ENCODE data around the gene FBXO8. TPM values are rescaled to one million over a fixed set of nuclear protein-coding genes. Genes with fewer than 3 reads are reported as not detected.

FBXO8 gene, protein sequence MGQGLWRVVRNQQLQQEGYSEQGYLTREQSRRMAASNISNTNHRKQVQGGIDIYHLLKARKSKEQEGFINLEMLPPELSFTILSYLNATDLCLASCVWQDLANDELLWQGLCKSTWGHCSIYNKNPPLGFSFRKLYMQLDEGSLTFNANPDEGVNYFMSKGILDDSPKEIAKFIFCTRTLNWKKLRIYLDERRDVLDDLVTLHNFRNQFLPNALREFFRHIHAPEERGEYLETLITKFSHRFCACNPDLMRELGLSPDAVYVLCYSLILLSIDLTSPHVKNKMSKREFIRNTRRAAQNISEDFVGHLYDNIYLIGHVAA
- 33.0 TPM for total RNA-seq

DNA sequence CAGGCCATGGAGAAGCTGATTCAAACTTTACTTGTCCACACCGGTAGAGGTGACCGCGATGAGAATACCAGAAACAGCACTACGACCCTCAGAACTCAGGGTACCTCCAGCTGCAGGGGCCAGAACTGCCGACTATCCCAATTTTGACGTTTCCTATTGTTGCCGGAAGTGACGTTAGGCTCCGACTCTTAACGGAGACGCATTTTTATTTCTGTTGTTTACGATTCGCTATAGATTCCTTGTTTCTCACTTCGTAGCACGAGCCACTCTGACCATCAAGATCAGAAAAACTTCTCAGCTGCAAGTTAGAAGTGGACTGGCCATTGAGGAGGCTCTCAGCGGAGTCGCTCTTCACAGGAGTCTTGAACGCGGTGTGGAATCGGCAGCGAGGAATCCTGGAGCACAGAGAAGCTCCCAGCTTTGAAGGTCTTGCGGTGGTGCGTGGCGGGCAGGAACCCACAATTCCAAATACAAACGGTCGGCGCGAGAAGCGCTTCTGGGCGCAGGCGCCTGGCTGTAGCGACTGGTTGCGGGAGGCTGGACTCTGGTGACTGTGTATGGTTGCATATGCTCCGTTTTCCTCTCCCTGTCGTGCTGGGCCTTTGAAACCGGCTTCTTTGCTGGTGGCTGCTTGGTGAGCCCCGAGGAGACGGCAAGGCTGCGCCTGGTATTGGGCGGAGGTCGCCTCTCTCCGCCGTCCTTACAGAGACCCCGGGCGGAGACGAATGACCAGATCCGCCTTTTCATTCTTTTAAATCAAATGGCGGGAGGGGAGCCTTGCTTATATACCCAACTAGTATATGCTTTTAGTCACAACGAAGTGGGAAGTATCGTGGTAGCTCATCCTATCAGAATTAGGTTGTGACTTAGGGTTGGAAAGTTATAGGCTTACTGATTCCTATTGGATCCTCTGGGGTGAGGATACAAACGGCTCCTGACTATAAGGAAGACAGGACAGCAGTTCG is at the start of gene FBXO8, which contains the start of gene CEP44:
TSS of gene FBXO8 (minus strand) at position 161 of the 965 bp plus-strand sequence. CDS start 20,575 bp downstream, outside the sequence.
TSS of gene CEP44 (plus strand) at position 405 of the 965 bp plus-strand sequence. CDS start 15,211 bp downstream, outside the sequence.

Other genes with a start within 250 kb of the FBXO8 start
- gene CEP44, start 244 bp upstream of the FBXO8 start, total RNA-seq = 23.0 TPM
- 39.8 TPM for gene HPGD, start 238.8 kb upstream of the FBXO8 start, total RNA-seq

Measured in metanephros (tissue), 1 donor.